ENCODE data around the gene TGM5.

The TGM5 gene

GRCh38 chr15:43211224-43211735 lies 55.4 kb downstream of the TGM5 start:
- TF ChIP-seq ZFX (IDR thresholded peaks at IDR 0.05), result no peak
- TF ChIP-seq, protein P1, sequence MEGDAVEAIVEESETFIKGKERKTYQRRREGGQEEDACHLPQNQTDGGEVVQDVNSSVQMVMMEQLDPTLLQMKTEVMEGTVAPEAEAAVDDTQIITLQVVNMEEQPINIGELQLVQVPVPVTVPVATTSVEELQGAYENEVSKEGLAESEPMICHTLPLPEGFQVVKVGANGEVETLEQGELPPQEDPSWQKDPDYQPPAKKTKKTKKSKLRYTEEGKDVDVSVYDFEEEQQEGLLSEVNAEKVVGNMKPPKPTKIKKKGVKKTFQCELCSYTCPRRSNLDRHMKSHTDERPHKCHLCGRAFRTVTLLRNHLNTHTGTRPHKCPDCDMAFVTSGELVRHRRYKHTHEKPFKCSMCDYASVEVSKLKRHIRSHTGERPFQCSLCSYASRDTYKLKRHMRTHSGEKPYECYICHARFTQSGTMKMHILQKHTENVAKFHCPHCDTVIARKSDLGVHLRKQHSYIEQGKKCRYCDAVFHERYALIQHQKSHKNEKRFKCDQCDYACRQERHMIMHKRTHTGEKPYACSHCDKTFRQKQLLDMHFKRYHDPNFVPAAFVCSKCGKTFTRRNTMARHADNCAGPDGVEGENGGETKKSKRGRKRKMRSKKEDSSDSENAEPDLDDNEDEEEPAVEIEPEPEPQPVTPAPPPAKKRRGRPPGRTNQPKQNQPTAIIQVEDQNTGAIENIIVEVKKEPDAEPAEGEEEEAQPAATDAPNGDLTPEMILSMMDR (conservative IDR thresholded peaks at IDR 0.05), result no peak
- H3K27ac ChIP-seq, result no peak overlapping the region

DNA sequence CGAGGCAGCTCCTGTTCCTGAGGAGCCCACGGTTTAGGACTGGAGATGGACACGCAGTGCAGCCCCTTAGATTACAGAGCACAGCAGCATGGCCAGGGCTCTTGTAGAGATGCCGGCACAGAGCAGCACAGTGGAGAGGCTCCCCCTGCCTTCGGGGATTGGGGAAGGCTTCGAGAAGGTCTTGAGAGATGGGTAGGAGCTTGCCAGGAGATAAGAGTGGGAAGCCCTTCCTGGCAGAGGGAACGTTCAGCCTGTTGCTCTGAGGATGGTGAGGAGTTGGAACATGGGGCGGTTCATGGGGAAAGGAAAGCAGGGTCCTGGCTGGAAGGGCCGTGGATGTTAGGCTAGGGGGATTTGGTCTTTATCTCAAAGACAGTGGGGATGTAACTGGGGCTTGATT lies 55.9 kb downstream of the TGM5 start:
- no peak for TF ChIP-seq ZFX (IDR thresholded peaks at IDR 0.05)
- TF ChIP-seq, protein P1 (conservative IDR thresholded peaks at IDR 0.05), result no peak

GRCh38 chr15:43210172-43210745 lies 56.5 kb downstream of the TGM5 start:
- no peak overlapping the region for H3K27ac ChIP-seq
- TF ChIP-seq, protein P1 (conservative IDR thresholded peaks at IDR 0.05), result no peak
- no peak for TF ChIP-seq ZFX (IDR thresholded peaks at IDR 0.05)

More for the DNA sequence above, 55.9 kb downstream of the TGM5 start:
- H3K27ac ChIP-seq, result no peak overlapping the region

DNA sequence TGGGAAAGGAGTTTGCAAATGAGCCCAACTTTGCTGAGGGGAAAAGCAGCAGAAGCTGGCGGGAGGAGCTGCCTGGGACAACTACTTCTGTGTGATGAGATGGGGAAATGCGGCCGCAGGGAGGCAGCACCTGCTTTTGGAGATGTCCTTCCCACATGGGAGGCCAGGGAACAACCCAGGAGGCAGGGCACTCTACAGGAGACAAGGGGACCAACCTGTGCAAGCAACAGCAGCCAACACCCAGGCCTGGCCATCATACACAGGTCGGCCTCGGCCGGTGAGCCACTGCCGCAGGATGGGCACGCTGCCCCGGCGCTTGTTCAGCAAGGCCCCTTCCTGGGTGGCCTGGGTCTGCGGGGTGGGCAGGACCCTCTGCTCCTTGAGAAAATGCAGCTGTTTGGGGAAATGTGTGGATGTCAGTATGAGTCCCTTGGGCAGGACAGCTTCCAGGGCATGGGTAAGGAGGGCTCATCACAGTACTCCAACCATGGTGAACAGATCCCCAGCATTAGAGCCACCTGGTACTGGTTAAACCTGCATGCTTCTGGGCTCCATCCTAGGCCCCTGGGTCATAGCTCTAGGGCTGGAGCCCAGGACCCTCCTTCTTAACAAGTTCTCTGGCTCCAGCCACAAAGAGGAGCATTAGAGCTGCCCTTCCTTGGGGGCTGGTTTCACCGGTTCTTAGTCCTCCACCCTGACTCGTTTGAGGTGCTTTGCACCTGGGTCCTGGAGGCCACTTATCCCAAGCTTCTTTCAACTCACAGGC lies 57.5 kb downstream of the TGM5 start:
- no peak overlapping the region for H3K27ac ChIP-seq
- TF ChIP-seq, protein P1 (conservative IDR thresholded peaks at IDR 0.05), result no peak; the same call in 1 of the 2 replicates
- TF ChIP-seq ZFX (IDR thresholded peaks at IDR 0.05), result no peak

DNA sequence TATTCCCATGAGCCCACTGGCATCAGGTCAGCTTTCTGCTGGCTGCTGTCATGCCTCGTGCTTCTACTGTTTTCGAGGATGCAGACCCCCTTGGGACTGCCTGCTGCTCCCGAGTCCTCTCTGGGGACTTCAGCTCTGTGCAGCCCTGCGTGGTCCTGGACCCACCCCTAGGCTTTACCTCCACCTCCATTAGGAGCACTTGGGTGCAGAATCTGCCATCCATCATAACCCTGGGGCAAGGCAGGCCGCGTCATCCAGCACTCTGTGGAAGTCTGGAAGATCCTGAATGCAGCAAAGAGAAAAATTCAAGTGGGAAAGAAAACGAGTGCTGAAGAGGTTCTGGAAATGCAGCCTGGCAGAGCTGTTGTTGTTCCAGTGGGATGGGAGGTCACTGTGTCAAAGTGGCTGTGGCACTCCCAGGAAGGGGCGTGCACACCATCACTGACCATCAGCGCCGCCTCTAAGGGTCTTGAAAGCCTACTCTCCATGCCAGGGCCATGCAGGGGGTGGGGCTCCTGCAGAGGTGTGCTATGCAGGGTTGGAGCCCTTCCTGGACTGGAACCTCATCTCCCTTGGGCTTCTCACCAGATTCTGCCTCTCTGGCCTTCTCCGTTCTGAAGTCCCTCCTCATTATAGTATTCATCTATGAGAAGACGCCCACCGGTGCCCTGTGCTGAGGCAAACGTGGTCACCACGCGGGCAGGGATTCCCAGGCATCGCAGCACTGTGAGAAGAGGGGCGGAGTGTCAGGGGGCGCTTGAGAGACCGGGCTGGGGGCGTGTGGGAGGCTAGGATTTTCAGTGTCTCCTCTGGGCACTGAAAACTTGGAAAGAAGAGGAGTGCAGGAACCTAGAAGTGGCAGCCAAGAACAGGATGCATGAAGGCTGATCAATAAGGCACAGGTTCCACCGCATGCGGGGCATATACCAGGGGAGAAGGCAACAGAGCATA lies 58.4 kb downstream of the TGM5 start:
- no peak for TF ChIP-seq ZFX (IDR thresholded peaks at IDR 0.05)
- TF ChIP-seq, protein P1 (conservative IDR thresholded peaks at IDR 0.05), result no peak
- H3K27ac ChIP-seq, result no peak overlapping the region

- no peak overlapping the region for H3K27ac ChIP-seq
- no peak for TF ChIP-seq ZFX (IDR thresholded peaks at IDR 0.05)
- TF ChIP-seq, protein P1 (conservative IDR thresholded peaks at IDR 0.05), result no peak
These were observed 59.7 kb downstream of the TGM5 start for GRCh38 chr15:43207024-43207423.
